ENCODE results near the gene TRPM3. TPM values are rescaled to one million over a fixed set of nuclear protein-coding genes. Genes with fewer than 3 reads are reported as not detected.

TRPM3 gene
- total RNA-seq, 1 donor from 2014 or later: 0.35 TPM

DNA sequence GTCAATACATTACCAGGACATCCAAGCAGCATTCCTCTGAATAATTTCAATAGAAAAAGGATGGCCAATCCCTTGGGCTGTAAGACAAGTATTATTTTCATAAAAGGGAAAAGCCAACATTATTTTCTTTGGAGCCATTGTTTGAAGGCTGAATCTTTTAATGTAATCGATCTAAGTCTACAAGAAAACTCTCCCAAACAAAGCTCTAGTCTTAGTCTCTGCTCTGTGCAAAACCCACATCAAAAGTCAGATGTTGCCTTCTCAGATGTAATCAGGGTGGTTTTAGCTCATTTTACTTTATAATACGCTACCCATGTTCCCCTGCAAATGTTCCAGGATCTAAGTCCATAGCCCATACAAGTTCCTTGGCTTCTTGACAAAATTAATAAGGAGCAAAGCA lies 325.6 kb downstream of the TRPM3 start:
- intact Hi-C loops (cut with DNase I): no loop called here
- no peak overlapping the region for H3K27ac ChIP-seq
- H3K9me3 ChIP-seq: no peaks in the 10 kb centered on the region
- TF ChIP-seq, protein P1, sequence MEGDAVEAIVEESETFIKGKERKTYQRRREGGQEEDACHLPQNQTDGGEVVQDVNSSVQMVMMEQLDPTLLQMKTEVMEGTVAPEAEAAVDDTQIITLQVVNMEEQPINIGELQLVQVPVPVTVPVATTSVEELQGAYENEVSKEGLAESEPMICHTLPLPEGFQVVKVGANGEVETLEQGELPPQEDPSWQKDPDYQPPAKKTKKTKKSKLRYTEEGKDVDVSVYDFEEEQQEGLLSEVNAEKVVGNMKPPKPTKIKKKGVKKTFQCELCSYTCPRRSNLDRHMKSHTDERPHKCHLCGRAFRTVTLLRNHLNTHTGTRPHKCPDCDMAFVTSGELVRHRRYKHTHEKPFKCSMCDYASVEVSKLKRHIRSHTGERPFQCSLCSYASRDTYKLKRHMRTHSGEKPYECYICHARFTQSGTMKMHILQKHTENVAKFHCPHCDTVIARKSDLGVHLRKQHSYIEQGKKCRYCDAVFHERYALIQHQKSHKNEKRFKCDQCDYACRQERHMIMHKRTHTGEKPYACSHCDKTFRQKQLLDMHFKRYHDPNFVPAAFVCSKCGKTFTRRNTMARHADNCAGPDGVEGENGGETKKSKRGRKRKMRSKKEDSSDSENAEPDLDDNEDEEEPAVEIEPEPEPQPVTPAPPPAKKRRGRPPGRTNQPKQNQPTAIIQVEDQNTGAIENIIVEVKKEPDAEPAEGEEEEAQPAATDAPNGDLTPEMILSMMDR (IDR thresholded peaks at IDR 0.05): no peak
- DNase-seq: no peak
- H3K4me3 ChIP-seq: no peak overlapping the region
- H3K27me3 ChIP-seq: no peaks in the 10 kb centered on the region
- no peak for ATAC-seq
- no peaks in the 10 kb centered on the region for H3K36me3 ChIP-seq
- H3K4me1 ChIP-seq: no peaks in the 10 kb centered on the region

DNA sequence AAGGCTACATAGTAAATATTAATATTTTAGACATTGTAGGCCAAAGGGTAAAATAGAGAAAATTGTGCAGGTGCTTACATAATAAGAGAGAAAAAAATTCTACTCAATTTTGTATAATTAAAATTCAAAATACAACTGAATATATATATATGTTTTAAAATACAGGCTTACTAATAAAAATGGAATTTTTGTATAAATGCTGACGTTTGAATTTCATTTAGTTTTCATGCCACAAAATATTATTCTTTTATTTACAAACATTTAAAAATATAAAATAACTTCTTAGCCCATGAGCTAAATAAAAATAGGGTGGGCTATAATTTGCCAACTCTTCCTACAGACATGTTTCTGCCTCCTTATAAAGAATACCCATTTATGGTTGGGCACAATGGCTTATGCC lies 328.6 kb downstream of the TRPM3 start:
- Histone ChIP-seq H3K9me3 (no peaks in the 10 kb centered on the region), H3K4me1 (no peaks in the 10 kb centered on the region), H3K27ac (no peak overlapping the region), H3K27me3 (no peaks in the 10 kb centered on the region), H3K36me3 (no peaks in the 10 kb centered on the region), H3K4me3 (no peak overlapping the region)
- intact Hi-C loops (cut with DNase I): no loop called here
- TF ChIP-seq, protein P1 (IDR thresholded peaks at IDR 0.05): no peak
- ATAC-seq (no peak), DNase-seq (no peak)

DNA sequence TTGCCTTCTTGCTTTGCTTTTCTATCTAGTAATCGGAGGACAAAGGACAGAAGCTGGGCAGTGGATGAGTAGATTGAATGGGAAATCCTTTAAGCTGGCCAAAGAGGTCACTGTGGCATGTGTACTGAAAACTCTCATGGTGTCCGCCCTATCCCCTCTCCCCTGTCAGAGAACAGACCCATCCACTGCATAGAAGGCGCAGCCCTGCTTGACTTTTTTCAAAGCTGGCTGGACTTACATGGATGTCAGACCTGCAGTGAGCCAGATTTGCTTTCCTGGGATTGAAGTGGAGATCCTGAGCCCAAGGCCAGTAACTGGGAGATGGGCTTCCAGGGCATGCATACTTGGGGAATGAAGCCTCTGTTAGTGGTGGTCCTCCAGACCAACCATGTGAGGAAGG lies 329.5 kb downstream of the TRPM3 start:
- no peak for ATAC-seq

DNA sequence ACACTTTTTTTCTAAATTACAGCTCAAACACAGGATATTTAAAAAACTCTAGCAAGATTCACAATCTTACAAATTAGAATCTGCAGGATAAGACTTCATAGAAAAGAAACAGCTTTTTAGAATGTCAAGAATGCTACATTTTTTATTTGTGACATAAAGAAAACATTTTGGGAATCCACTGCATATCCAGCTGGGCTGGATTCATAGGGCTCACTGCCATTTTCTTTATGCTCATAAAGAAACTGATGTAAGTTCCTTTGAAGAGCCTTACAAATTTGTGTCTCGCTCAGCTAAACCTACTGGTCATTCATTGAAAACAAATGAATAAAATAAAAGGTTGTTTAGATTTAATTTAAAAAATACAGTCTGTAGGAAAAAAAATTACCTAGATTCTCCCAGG lies 332.3 kb downstream of the TRPM3 start:
- Histone ChIP-seq H3K27ac (no peak overlapping the region), H3K4me1 (no peaks in the 10 kb centered on the region), H3K4me3 (no peak overlapping the region), H3K27me3 (no peaks in the 10 kb centered on the region), H3K9me3 (no peaks in the 10 kb centered on the region), H3K36me3 (no peaks in the 10 kb centered on the region)
- TF ChIP-seq, protein P1 (IDR thresholded peaks at IDR 0.05): no peak
- intact Hi-C loops (cut with DNase I): no loop called here
- ATAC-seq (no peak), DNase-seq (no peak)

More for the DNA sequence above, 329.5 kb downstream of the TRPM3 start:
- TF ChIP-seq, protein P1 (IDR thresholded peaks at IDR 0.05): no peak
- H3K9me3 ChIP-seq: no peaks in the 10 kb centered on the region
- H3K27ac ChIP-seq: no peak overlapping the region
- H3K36me3 ChIP-seq: no peaks in the 10 kb centered on the region
- H3K4me1 ChIP-seq: no peaks in the 10 kb centered on the region
- intact Hi-C loops (cut with DNase I): no loop called here
- no peak for DNase-seq
- no peak overlapping the region for H3K4me3 ChIP-seq
- no peaks in the 10 kb centered on the region for H3K27me3 ChIP-seq

DNA sequence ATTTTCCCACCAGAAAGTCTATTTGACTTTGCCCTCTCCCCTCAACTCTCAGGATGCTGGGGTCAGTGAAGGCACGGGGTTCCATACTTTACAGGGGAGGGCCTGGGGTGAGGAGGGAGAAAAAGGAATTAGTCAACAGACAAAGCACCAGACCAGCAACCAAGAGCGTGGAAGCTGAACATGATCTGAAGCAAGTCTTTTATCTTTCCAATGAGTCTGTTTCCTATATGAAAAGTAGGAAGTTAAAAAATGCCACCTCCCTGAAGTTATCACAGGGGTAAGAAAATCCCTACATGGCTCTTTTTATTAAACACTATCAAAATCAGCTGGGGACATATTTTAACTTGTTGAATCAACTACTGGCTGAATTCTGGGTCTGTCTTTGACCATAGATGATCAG lies 337.0 kb downstream of the TRPM3 start:
- H3K27ac ChIP-seq: no peak overlapping the region
- no peaks in the 10 kb centered on the region for H3K27me3 ChIP-seq
- intact Hi-C loops (cut with DNase I): no loop called here
- no peaks in the 10 kb centered on the region for H3K9me3 ChIP-seq
- H3K36me3 ChIP-seq: no peaks in the 10 kb centered on the region
- DNase-seq (no peak), ATAC-seq (no peak)
- no peak overlapping the region for H3K4me3 ChIP-seq
- TF ChIP-seq, protein P1 (IDR thresholded peaks at IDR 0.05): no peak
- no peaks in the 10 kb centered on the region for H3K4me1 ChIP-seq

DNA sequence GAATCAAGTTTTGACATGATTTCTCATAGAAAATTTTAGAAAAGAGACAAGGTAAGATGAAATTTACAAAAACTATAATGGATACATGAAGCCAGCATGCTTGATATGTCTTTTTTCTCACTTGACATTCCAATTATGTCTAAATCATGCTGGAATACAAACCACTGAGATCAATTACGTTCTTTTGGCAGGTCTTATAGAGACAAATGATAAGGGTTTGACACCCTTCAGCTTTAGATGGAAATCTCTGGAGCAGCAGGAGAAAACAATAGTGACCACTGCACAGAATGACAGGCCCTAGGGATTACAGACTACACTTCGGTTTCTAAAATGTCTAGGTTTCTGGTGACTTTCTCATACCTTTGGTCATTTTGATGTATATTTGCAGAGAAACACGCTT lies 342.9 kb downstream of the TRPM3 start:
- no peaks in the 10 kb centered on the region for H3K36me3 ChIP-seq
- intact Hi-C loops (cut with DNase I): no loop called here
- H3K9me3 ChIP-seq: no peaks in the 10 kb centered on the region
- H3K27ac ChIP-seq: no peak overlapping the region
- TF ChIP-seq, protein P1 (IDR thresholded peaks at IDR 0.05): no peak
- ATAC-seq (no peak), DNase-seq (no peak)
- no peaks in the 10 kb centered on the region for H3K27me3 ChIP-seq
- H3K4me1 ChIP-seq: no peaks in the 10 kb centered on the region
- H3K4me3 ChIP-seq: no peak overlapping the region

All from upper lobe of right lung (tissue), 1 donor.